NCI-H460 (cell line): Measurements from ENCODE around the gene CCNDBP1. TPM values are rescaled to one million over a fixed set of nuclear protein-coding genes. Genes with fewer than 3 reads are reported as not detected.
"Not testable (repeated sequence)": the region's sequence is repeated elsewhere in the genome, so short reads cannot be mapped to it uniquely, and the experiment has no call there.

Source experiments
- DNase-seq: peaks from one replicate; pipeline ENCODE4 v3.0.0-alpha.2; 2016; ENCODE audit warnings: low read depth; ENCODE audit errors: extremely low read depth
- total RNA-seq: library from RNA; depleted of rRNA; stranded (reverse); fragments of >200 nt; shearing (Covaris generic); gene quantifications from 2 replicates; pipeline ENCODE4 v1.2.3, GENCODE V29; 2014

Gene CCNDBP1
- total RNA-seq, 1 experiment from 2014 or later, result 50.6 TPM

DNA sequence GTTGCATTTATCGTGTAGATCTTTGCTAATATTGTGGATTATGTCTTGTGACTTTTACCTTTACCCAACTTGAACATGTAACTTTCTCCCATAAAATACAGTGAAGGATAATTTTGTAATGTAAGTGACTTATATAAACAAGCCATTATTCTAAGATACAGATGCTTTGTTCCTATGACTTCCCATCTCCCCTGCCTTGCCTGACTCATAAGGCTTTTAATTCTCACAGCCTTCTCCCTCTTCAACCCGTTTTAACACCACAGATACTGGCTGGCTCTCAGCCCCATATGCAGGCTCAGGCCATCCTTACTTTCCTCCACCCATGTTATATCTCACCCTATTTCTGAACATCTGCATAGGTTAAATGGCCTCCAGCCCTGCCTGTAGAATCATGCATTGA lies 4.1 kb downstream of the CCNDBP1 start:
- no peak for DNase-seq

GRCh38 chr15:43190178-43190577 lies 5.0 kb downstream of the CCNDBP1 start:
- DNase-seq, result no peak

DNA sequence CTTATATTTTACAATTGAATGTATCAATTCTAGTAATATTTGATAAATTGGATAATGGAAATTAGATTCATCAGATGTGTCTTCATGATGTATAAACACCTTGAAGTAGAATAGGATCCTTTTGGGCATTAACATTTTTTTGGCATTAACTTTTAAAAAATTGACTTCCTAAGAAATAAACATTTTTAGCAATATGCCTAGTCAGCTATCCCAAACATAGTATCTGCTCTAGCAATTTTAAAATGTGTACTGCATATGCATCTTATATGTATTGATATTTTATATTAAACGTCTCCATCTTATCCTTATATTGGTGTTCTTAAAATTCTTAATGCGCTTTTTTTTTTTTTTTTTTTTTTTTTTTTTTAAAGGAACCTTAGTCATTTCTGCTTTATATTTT lies 8.5 kb downstream of the CCNDBP1 start:
- DNase-seq, result no peak

DNA sequence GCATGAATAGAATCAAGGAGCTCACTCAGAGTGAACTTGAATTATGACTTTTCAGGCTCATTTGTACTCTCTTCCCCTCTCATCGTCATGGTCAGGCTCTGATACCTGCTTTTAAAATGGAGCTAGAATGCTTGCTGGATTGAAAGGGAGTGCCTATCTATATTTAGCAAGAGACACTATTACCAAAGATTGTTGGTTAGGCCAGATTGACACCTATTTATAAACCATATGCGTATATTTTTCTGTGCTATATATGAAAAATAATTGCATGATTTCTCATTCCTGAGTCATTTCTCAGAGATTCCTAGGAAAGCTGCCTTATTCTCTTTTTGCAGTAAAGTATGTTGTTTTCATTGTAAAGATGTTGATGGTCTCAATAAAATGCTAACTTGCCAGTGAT lies 9.6 kb downstream of the CCNDBP1 start:
- DNase-seq, result no peak

DNA sequence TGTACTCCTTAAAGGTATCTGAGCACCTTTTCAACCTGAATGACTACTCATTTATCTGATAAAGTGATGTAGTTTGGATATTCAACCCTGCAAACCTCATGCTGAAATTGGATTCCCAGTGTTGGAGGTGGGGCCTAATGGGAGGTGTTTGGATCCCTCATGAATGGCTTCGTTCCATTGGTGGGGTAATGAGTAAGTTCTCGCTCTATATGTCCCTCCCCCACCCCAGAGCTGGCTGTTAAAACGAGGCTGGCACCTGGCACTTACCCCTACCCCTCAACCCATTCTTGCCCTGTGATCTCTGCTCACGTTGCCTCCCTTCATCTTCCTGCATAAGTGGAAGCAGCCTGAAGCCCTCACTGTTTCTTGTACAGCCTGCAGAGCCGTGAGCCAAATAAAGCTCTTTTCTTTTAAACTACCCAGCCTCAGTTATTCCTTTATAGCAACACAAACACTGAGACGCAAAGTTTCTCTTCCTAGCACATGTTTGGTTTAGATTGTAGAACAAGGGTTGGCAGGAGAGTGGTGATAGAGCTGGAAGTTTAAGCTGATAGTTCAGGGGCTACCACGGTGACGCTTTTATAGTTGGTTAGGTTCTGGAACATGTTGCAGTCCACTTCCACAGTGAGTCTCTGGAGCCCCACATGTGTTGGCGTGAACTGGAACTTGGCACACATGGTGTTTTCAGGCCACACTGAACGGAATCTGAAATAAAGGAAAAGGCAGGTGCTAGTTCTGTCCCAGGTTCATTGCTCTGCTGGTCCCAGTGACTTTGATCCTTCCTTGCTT lies 11.8 kb downstream of the CCNDBP1 start:
- DNase-seq, result no peak

GRCh38 chr15:43197773-43198172 lies 12.6 kb downstream of the CCNDBP1 start:
- DNase-seq, result not testable (repeated sequence)

- not testable (repeated sequence) for DNase-seq
Observed at GRCh38 chr15:43198556-43198955, 13.4 kb downstream of the CCNDBP1 start.

DNA sequence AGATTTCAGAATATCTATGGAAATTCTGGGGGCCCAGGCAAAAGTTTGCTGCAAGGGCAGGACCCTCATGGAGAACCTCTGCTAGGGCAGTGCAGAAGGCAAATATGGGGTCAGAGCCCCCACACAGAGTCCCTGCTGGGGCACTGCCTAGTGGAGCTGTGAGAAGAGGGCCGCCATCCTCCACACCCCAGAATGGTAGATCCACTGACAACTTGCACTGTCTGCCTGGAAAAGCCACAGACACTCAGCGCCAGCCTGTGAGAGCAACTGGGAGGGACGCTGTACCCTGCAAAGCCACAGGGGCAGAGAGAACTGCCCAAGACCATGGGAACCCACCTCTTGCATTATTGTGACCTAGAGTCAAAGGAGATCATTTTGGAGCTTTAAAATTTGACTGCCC lies 13.8 kb downstream of the CCNDBP1 start:
- no peak for DNase-seq

- DNase-seq, result no peak
Observed at GRCh38 chr15:43199945-43200488, 14.8 kb downstream of the CCNDBP1 start.

DNA sequence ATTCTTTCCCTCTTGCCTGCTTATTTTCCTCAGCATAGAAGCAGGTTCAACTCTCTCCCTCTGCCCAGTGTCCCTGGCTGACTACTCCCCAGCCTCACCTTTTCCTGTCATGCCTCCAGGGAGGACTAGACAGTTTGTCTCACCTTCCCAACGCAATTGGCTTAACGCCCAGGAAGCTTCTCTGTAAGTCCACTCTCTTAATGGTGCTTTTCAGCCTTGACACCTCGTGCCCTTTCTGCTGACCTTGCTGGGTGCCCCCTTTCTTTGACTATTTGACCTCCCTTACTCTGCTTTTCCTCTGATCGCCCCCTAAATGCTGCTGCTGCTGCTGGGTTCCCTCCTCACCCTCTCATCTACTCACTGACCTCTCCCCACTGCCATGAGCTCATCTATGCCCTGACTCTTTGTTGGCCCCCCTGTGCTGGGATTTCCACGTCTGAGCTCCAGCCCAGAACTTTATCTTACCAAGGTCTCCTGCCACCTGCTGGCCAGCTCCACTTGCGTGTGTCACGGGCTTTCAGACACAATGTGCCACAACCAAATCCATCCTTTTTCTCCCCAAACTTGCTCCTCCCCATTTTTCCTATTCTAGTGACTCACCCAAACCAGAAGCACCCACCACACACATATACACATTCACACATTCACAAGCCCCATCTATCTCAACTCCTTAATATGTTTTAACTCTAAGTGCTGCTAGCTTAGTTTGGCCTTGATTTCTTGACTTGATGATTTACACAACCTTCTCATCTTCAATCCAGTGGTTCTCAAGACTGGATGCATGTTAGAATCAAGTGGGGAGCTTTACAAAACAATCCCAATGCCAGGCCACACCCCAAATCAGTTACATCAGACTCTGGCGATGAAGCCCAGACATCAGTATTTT lies 19.1 kb downstream of the CCNDBP1 start:
- DNase-seq, result peak; percentile 20

- DNase-seq, result no peak
Observed at GRCh38 chr15:43206054-43206453, 20.9 kb downstream of the CCNDBP1 start.

- no peak for DNase-seq
Observed at GRCh38 chr15:43207024-43207423, 21.8 kb downstream of the CCNDBP1 start.

DNA sequence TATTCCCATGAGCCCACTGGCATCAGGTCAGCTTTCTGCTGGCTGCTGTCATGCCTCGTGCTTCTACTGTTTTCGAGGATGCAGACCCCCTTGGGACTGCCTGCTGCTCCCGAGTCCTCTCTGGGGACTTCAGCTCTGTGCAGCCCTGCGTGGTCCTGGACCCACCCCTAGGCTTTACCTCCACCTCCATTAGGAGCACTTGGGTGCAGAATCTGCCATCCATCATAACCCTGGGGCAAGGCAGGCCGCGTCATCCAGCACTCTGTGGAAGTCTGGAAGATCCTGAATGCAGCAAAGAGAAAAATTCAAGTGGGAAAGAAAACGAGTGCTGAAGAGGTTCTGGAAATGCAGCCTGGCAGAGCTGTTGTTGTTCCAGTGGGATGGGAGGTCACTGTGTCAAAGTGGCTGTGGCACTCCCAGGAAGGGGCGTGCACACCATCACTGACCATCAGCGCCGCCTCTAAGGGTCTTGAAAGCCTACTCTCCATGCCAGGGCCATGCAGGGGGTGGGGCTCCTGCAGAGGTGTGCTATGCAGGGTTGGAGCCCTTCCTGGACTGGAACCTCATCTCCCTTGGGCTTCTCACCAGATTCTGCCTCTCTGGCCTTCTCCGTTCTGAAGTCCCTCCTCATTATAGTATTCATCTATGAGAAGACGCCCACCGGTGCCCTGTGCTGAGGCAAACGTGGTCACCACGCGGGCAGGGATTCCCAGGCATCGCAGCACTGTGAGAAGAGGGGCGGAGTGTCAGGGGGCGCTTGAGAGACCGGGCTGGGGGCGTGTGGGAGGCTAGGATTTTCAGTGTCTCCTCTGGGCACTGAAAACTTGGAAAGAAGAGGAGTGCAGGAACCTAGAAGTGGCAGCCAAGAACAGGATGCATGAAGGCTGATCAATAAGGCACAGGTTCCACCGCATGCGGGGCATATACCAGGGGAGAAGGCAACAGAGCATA lies 23.1 kb downstream of the CCNDBP1 start:
- no peak for DNase-seq

DNA sequence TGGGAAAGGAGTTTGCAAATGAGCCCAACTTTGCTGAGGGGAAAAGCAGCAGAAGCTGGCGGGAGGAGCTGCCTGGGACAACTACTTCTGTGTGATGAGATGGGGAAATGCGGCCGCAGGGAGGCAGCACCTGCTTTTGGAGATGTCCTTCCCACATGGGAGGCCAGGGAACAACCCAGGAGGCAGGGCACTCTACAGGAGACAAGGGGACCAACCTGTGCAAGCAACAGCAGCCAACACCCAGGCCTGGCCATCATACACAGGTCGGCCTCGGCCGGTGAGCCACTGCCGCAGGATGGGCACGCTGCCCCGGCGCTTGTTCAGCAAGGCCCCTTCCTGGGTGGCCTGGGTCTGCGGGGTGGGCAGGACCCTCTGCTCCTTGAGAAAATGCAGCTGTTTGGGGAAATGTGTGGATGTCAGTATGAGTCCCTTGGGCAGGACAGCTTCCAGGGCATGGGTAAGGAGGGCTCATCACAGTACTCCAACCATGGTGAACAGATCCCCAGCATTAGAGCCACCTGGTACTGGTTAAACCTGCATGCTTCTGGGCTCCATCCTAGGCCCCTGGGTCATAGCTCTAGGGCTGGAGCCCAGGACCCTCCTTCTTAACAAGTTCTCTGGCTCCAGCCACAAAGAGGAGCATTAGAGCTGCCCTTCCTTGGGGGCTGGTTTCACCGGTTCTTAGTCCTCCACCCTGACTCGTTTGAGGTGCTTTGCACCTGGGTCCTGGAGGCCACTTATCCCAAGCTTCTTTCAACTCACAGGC lies 24.0 kb downstream of the CCNDBP1 start:
- no peak for DNase-seq

DNA sequence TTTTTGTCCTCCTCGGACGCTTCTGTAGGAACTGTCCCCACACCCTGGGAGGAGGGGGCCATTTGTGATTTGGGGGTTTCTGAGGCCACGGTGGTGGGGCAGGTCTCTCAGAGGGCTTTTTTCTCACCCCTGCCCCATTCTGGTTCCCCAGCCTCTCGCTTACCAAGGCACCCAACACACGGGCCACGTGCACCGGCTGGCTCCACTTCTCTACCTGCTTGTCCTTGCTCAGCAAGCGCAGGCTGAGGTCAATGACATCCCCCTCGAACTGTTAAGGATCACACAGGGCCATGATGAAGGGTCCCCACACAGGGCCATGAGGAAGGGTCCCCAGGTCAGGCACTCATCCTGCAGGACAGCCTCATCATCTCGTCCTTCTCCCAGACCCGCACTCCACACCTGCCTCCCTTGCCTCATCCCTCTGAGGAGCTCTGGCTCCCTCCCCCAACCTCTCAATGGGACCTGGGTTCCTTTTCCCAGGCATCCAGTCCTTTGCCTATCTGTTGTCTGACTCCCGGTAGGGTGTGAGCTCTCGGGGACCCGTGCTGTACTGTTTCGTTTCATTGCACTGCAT lies 25.1 kb downstream of the CCNDBP1 start:
- no peak for DNase-seq

DNA sequence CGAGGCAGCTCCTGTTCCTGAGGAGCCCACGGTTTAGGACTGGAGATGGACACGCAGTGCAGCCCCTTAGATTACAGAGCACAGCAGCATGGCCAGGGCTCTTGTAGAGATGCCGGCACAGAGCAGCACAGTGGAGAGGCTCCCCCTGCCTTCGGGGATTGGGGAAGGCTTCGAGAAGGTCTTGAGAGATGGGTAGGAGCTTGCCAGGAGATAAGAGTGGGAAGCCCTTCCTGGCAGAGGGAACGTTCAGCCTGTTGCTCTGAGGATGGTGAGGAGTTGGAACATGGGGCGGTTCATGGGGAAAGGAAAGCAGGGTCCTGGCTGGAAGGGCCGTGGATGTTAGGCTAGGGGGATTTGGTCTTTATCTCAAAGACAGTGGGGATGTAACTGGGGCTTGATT lies 25.6 kb downstream of the CCNDBP1 start:
- no peak for DNase-seq

- DNase-seq, result no peak
Observed at GRCh38 chr15:43211224-43211735, 26.1 kb downstream of the CCNDBP1 start.

DNA sequence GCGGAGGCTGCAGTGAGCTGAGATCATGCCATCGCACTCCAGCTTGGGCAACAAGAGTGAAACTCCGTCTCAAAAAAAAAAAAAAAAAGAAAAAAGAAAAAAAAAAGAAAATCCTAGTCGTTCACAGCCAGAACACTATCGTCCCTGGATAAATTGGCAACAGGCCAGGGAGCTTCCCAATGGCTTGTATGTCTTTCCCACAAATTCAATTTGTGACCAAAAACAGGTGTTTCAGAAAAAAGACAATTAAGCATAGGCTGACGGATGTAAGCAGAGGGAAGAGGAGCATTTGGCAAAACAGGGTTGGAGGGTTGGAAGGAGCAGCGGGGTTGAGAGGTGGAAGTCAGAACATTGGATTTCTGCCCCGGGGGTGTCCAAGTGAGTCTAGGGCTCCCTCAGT lies 27.1 kb downstream of the CCNDBP1 start:
- DNase-seq, result no peak

DNA sequence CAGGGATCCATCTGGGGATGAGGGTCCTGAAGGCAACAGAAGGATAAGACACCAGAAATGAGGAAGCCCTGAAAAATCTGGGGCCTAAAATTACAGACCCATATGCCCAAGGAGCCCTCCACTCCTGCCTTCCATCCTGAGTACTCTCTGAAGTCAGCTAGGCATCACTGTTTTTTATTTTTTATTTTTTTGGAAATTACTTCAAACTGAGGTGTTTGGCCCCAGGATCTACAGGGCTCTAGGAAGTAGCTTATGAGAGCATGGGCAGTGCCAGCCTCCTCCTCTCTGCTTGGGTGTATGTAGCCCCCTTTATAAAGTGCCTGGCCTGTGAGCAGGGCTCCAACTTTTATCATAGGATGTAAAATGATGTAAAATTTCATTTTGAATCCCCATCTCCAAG lies 27.7 kb downstream of the CCNDBP1 start:
- DNase-seq, result no peak
